ENCODE data around the gene SPATS2. TPM values are rescaled to one million over a fixed set of nuclear protein-coding genes. Genes with fewer than 3 reads are reported as not detected.

Gene SPATS2
- total RNA-seq, 2 experiments from 2014 or later = 6.1 to 6.4 TPM

GRCh38 chr12:49414364-49414763 lies 47.1 kb downstream of the SPATS2 start:
- no peaks in the 10 kb centered on the region for H3K36me3 Mint-ChIP-seq (ENCODE audit: low read depth)
- CTCF ChIA-PET = no interaction called here
- Histone ChIP-seq H3K36me3 (ENCODE audit: insufficient read depth, low read length) (no peaks in the 10 kb centered on the region), H3K4me3 (ENCODE audit: low read length) (no peak overlapping the region), H3K27ac (ENCODE audit: low read depth in 1 of 2, low read length in 2 of 2) (no peak overlapping the region), H3K4me1 (ENCODE audit: insufficient read depth, low read length) (no peaks in the 10 kb centered on the region), H3K9me3 (ENCODE audit: control insufficient read depth in 1 of 2, insufficient read depth in 1 of 2, low read length in 2 of 2) (no peaks in the 10 kb centered on the region), H3K27me3 (ENCODE audit: control insufficient read depth in 1 of 2, insufficient read depth in 2 of 2, low read length in 2 of 2) (no peaks in the 10 kb centered on the region)
- H3K4me1 Mint-ChIP-seq (ENCODE audit: low read depth) = no peaks in the 10 kb centered on the region
- H3K27me3 Mint-ChIP-seq = no peaks in the 10 kb centered on the region
- DNase-seq = no peak
- H3K9me3 Mint-ChIP-seq = no peaks in the 10 kb centered on the region
- H3K4me3 Mint-ChIP-seq = no peak overlapping the region
- POLR2A ChIA-PET = no interaction called here
- H3K27ac Mint-ChIP-seq = no peak overlapping the region
- TF ChIP-seq CTCF (IDR thresholded peaks at IDR 0.05) = no peak
- intact Hi-C loops (cut with DNase I, micrococcal nuclease) = no loop called here
- no peak for ATAC-seq (ENCODE audit: poor library complexity)

GRCh38 chr12:49415521-49415970 lies 48.3 kb downstream of the SPATS2 start:
- no peaks in the 10 kb centered on the region for H3K9me3 Mint-ChIP-seq
- H3K27me3 Mint-ChIP-seq = no peaks in the 10 kb centered on the region
- no peak overlapping the region for H3K4me3 Mint-ChIP-seq
- Histone ChIP-seq H3K36me3 (ENCODE audit: insufficient read depth, low read length) (no peaks in the 10 kb centered on the region), H3K4me1 (ENCODE audit: insufficient read depth, low read length) (no peaks in the 10 kb centered on the region), H3K9me3 (ENCODE audit: control insufficient read depth in 1 of 2, insufficient read depth in 1 of 2, low read length in 2 of 2) (no peaks in the 10 kb centered on the region), H3K27me3 (ENCODE audit: control insufficient read depth in 1 of 2, insufficient read depth in 2 of 2, low read length in 2 of 2) (no peaks in the 10 kb centered on the region), H3K27ac (ENCODE audit: low read depth in 1 of 2, low read length in 2 of 2) (no peak overlapping the region), H3K4me3 (ENCODE audit: low read length) (no peak overlapping the region)
- TF ChIP-seq CTCF (IDR thresholded peaks at IDR 0.05) = no peak
- ChIA-PET CTCF (interaction anchor here (1.2 kb wide), 1 partner anchor 99 kb away, joined by 3 read pairs; no protein-coding TSS in a partner anchor), POLR2A (no interaction called here)
- H3K27ac Mint-ChIP-seq = no peak overlapping the region
- H3K36me3 Mint-ChIP-seq (ENCODE audit: low read depth) = no peaks in the 10 kb centered on the region
- no peak for DNase-seq
- H3K4me1 Mint-ChIP-seq (ENCODE audit: low read depth) = no peaks in the 10 kb centered on the region
- no peak for ATAC-seq (ENCODE audit: poor library complexity)
- intact Hi-C loops (cut with DNase I, micrococcal nuclease) = no loop called here

- no peaks in the 10 kb centered on the region for H3K36me3 Mint-ChIP-seq (ENCODE audit: low read depth)
- H3K4me1 Mint-ChIP-seq (ENCODE audit: low read depth) = no peaks in the 10 kb centered on the region
- intact Hi-C loops (cut with DNase I, micrococcal nuclease) = no loop called here
Measured at GRCh38 chr12:49416892-49417291, 49.6 kb downstream of the SPATS2 start.

More at GRCh38 chr12:49416892-49417291, 49.6 kb downstream of the SPATS2 start:
- no peaks in the 10 kb centered on the region for H3K9me3 Mint-ChIP-seq
- no peaks in the 10 kb centered on the region for H3K36me3 ChIP-seq (ENCODE audit: insufficient read depth, low read length)
- no peak overlapping the region for H3K27ac Mint-ChIP-seq
- no peak overlapping the region for H3K4me3 Mint-ChIP-seq
- ATAC-seq (ENCODE audit: poor library complexity) (no peak), DNase-seq (no peak)
- no peak overlapping the region for H3K4me3 ChIP-seq (ENCODE audit: low read length)
- POLR2A ChIA-PET = no interaction called here
- CTCF ChIA-PET = no interaction called here
- no peaks in the 10 kb centered on the region for H3K9me3 ChIP-seq (ENCODE audit: control insufficient read depth in 1 of 2, insufficient read depth in 1 of 2, low read length in 2 of 2)
- H3K27ac ChIP-seq (ENCODE audit: low read depth in 1 of 2, low read length in 2 of 2) = no peak overlapping the region
- H3K27me3 ChIP-seq (ENCODE audit: control insufficient read depth in 1 of 2, insufficient read depth in 2 of 2, low read length in 2 of 2) = no peaks in the 10 kb centered on the region
- H3K4me1 ChIP-seq (ENCODE audit: insufficient read depth, low read length) = no peaks in the 10 kb centered on the region
- no peaks in the 10 kb centered on the region for H3K27me3 Mint-ChIP-seq
- TF ChIP-seq CTCF (IDR thresholded peaks at IDR 0.05) = no peak

Measured in CD4-positive, alpha-beta T cell (primary cell).